ENCODE measurements around the gene ACSBG1.
A peak's percentile ranks its signal among the peaks of the same experiment; 100 is the strongest.

The ACSBG1 gene

DNA sequence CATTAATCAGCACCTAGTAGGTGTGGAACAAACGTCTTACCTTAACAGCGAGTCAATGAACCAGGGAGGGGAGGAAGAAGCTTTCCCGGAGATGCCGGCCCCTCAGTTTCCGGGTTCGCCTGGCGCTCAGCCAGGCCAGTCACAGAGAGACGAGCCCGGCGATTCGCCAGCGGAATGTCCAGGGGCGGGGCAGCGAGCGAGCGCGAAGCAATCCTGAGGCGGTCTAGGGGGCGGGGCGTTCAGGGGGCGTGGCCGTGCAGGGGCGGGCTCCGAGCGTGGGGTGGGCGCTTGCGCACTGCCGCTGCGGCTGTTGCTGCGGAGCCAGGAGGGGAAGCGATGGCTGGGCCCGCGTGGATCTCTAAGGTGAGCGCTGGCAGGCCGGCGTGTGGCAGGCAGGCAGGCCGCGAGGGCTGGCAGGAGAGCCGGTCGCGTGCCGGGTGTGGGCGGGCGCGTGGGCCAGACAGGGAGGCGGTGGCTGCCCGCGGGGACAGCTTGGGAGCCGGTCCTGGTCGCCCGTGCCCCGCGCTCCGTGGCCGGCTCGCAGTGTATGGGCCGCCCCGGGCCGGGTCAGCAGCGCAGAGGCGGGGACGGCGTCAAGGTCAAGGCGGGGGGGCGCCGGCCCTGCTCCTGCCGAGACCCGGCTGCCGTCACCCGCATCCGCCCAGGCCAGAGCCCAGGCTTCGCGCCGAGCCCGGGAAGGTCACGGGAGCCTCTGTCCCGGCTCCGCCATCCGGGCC lies 85.1 kb downstream of the ACSBG1 start, which contains the start of gene IDH3A:
Gene IDH3A (plus strand): TSS at position 295 of the 737 bp plus-strand sequence. CDS start 42 bp downstream, at position 337.
- 0% methylated on average over 60 of the region's 79 CpGs for WGBS
- Histone ChIP-seq H3K4ac (ENCODE audit: low read depth in 1 of 2, low read length in 2 of 2) (peak within 1 kb of the TSS; percentile 68 to 71), H3K4me1 (ENCODE audit: control insufficient read depth, insufficient read depth, low read depth, low read length) (peaks cover 5% of the 10 kb centered on the region)

DNA sequence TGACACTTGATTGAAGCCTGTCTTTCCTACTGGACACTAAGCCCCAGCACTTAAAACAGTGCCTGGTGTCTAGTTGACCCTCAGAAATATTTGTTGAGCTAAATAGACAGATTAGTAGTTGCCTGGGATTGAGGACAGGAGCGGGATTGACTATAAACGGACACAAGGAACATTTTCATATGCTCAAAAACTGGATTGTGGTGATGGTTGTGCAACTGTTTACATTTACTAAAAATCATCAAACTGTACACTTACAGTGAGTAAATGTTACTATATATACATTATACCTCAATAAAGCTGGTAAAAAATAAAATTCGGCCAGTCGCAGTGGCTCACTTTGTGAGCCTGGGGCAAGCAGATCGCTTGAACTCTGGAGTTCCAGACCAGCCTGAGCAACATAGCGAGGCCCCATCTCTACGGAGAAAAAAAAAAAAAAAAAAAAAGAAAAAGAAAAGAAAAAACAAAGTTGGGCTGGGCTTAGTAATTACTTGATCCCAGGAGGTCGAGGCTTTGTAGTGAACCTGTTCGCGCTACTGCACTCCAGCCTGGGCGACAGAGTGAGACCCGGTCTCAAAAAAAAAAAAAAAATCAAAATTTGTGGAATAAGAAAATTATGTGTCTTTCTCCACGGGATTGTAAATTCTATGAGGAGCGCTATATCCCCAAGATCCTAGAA lies 85.8 kb downstream of the ACSBG1 start:
- 24% methylated on average over 9 of the region's 14 CpGs for WGBS
- Histone ChIP-seq H3K79me1 (replicated peaks; ENCODE audit: low read length, poor library complexity, severe bottlenecking) (peaks cover 15% of the 10 kb centered on the region), H3K14ac (ENCODE audit: low read length in 2 of 2) (no peak overlapping the region), H2AFZ (ENCODE audit: low read depth, low read length) (no peak overlapping the region), H4K8ac (ENCODE audit: low read length) (no peak overlapping the region), H3K9ac (ENCODE audit: low read length) (peak overlapping the region; percentile 98), H3K4me3 (ENCODE audit: insufficient read depth in 1 of 2, low read depth in 1 of 2, low read length in 2 of 2) (peak overlapping the region; percentile 41 to 87), H2BK5ac (ENCODE audit: low read depth, low read length, poor library complexity, severe bottlenecking) (no peak overlapping the region), H3K9me3 (ENCODE audit: control insufficient read depth, low read length) (no peaks in the 10 kb centered on the region), H3K36me3 (ENCODE audit: control insufficient read depth in 1 of 2, insufficient read depth in 2 of 2, low read depth in 1 of 2, low read length in 2 of 2) (no peaks in the 10 kb centered on the region), H2AK5ac (ENCODE audit: low read length, severe bottlenecking) (peak overlapping the region; percentile 60), H2BK120ac (ENCODE audit: low read depth, low read length) (no peak overlapping the region), H2BK15ac (ENCODE audit: low read depth, poor library complexity, severe bottlenecking) (no peak overlapping the region), H3K4ac (ENCODE audit: low read depth in 1 of 2, low read length in 2 of 2) (peak overlapping the region in 1 of 2 experiments; percentile 50), H3K4me1 (ENCODE audit: control insufficient read depth, insufficient read depth, low read depth, low read length) (peaks cover 5% of the 10 kb centered on the region), H3K4me2 (ENCODE audit: low read length, poor library complexity, severe bottlenecking) (peak overlapping the region; percentile 47), H4K91ac (ENCODE audit: low read length) (no peak overlapping the region), H3K23ac (ENCODE audit: low read length in 2 of 2) (no peak overlapping the region), H3K18ac (ENCODE audit: low read depth in 1 of 2, low read length in 2 of 2) (no peak overlapping the region), H3K27me3 (ENCODE audit: control insufficient read depth in 1 of 2, insufficient read depth in 1 of 2, low read length in 2 of 2) (no peaks in the 10 kb centered on the region), H3K27ac (ENCODE audit: low read length, poor library complexity, severe bottlenecking) (peak overlapping the region; percentile 52), H2BK12ac (ENCODE audit: low read length in 2 of 2) (peak overlapping the region in 1 of 2 experiments; percentile 28)
- peak; percentile 29 for DNase-seq

More for the DNA sequence above, 85.1 kb downstream of the ACSBG1 start, which contains the start of gene IDH3A:
- Histone ChIP-seq H3K9me3 (ENCODE audit: control insufficient read depth, low read length) (no peaks in the 10 kb centered on the region), H2BK15ac (ENCODE audit: low read depth, poor library complexity, severe bottlenecking) (peak within 1 kb of the TSS; percentile 78), H2AK5ac (ENCODE audit: low read length, severe bottlenecking) (peak within 1 kb of the TSS; percentile 60), H4K91ac (ENCODE audit: low read length) (peak within 1 kb of the TSS; percentile 43), H3K36me3 (ENCODE audit: control insufficient read depth in 1 of 2, insufficient read depth in 2 of 2, low read depth in 1 of 2, low read length in 2 of 2) (no peaks in the 10 kb centered on the region), H3K4me3 (ENCODE audit: insufficient read depth in 1 of 2, low read depth in 1 of 2, low read length in 2 of 2) (peak within 1 kb of the TSS; percentile 81 to 87), H3K9ac (ENCODE audit: low read length) (peak within 1 kb of the TSS; percentile 98), H2BK5ac (ENCODE audit: low read depth, low read length, poor library complexity, severe bottlenecking) (no peak within 1 kb of the TSS), H2BK120ac (ENCODE audit: low read depth, low read length) (peak within 1 kb of the TSS; percentile 54), H3K4me2 (ENCODE audit: low read length, poor library complexity, severe bottlenecking) (peak within 1 kb of the TSS; percentile 93), H2BK12ac (ENCODE audit: low read length in 2 of 2) (peak within 1 kb of the TSS; percentile 28 to 65), H3K79me1 (replicated peaks; ENCODE audit: low read length, poor library complexity, severe bottlenecking) (peaks cover 17% of the 10 kb centered on the region), H3K27me3 (ENCODE audit: control insufficient read depth in 1 of 2, insufficient read depth in 1 of 2, low read length in 2 of 2) (no peaks in the 10 kb centered on the region), H4K8ac (ENCODE audit: low read length) (peak within 1 kb of the TSS; percentile 31), H3K23ac (ENCODE audit: low read length in 2 of 2) (peak within 1 kb of the TSS in 1 of 2 experiments; percentile 98), H3K14ac (ENCODE audit: low read length in 2 of 2) (peak within 1 kb of the TSS in 1 of 2 experiments; percentile 95), H3K18ac (ENCODE audit: low read depth in 1 of 2, low read length in 2 of 2) (peak within 1 kb of the TSS; percentile 58 to 84), H2AFZ (ENCODE audit: low read depth, low read length) (peak within 1 kb of the TSS; percentile 72), H3K27ac (ENCODE audit: low read length, poor library complexity, severe bottlenecking) (peak within 1 kb of the TSS; percentile 52)
- peak; percentile 95 for DNase-seq

GRCh38 chr15:78147566-78147965 lies 86.8 kb downstream of the ACSBG1 start:
- H3K9ac ChIP-seq (ENCODE audit: low read length): no peak overlapping the region
- H3K36me3 ChIP-seq (ENCODE audit: control insufficient read depth in 1 of 2, insufficient read depth in 2 of 2, low read depth in 1 of 2, low read length in 2 of 2): no peaks in the 10 kb centered on the region
- peak overlapping the region; percentile 41 for H2BK15ac ChIP-seq (ENCODE audit: low read depth, poor library complexity, severe bottlenecking)
- H3K27me3 ChIP-seq (ENCODE audit: control insufficient read depth in 1 of 2, insufficient read depth in 1 of 2, low read length in 2 of 2): no peaks in the 10 kb centered on the region
- no peak overlapping the region for H2AFZ ChIP-seq (ENCODE audit: low read depth, low read length)
- H3K4me3 ChIP-seq (ENCODE audit: insufficient read depth in 1 of 2, low read depth in 1 of 2, low read length in 2 of 2): no peak overlapping the region
- H3K4me1 ChIP-seq (ENCODE audit: control insufficient read depth, insufficient read depth, low read depth, low read length): peaks cover 5% of the 10 kb centered on the region
- H3K9me3 ChIP-seq (ENCODE audit: control insufficient read depth, low read length): no peaks in the 10 kb centered on the region
- WGBS: 95% methylated on average over 6 of the region's 6 CpGs
- H2BK120ac ChIP-seq (ENCODE audit: low read depth, low read length): no peak overlapping the region
- H3K23ac ChIP-seq (ENCODE audit: low read length in 2 of 2): peak overlapping the region in 1 of 2 experiments; percentile 34
- H3K27ac ChIP-seq (ENCODE audit: low read length, poor library complexity, severe bottlenecking): no peak overlapping the region
- H3K79me1 ChIP-seq (replicated peaks; ENCODE audit: low read length, poor library complexity, severe bottlenecking): peaks cover 12% of the 10 kb centered on the region
- no peak for DNase-seq
- H4K8ac ChIP-seq (ENCODE audit: low read length): no peak overlapping the region
- peak overlapping the region; percentile 60 for H2AK5ac ChIP-seq (ENCODE audit: low read length, severe bottlenecking)
- no peak overlapping the region for H3K4ac ChIP-seq (ENCODE audit: low read depth in 1 of 2, low read length in 2 of 2)
- no peak overlapping the region for H3K18ac ChIP-seq (ENCODE audit: low read depth in 1 of 2, low read length in 2 of 2)
- H2BK12ac ChIP-seq (ENCODE audit: low read length in 2 of 2): no peak overlapping the region
- H3K14ac ChIP-seq (ENCODE audit: low read length in 2 of 2): no peak overlapping the region
- no peak overlapping the region for H3K4me2 ChIP-seq (ENCODE audit: low read length, poor library complexity, severe bottlenecking)
- H4K91ac ChIP-seq (ENCODE audit: low read length): no peak overlapping the region
- no peak overlapping the region for H2BK5ac ChIP-seq (ENCODE audit: low read depth, low read length, poor library complexity, severe bottlenecking)
